IMR-90 (cell line): Measurements from ENCODE around the gene KIFBP. TPM values are rescaled to one million over a fixed set of nuclear protein-coding genes. Genes with fewer than 3 reads are reported as not detected.

Experiments used
- ATAC-seq: fragments of 200-7000 bp; cut with Tn5 transposase; 2 replicates; pipeline ENCODE4 v1.9.1; 2020; ENCODE audit warnings: low read depth, mild to moderate bottlenecking, moderate library complexity
- BruUV-seq: library from RNA; stranded (reverse); fragments of 400-500 nt; replicated peaks from 2 replicates; lab custom pipeline; 2021; lab: Mats Ljungman, UMichigan
- CTCF ChIA-PET: fragments of 300-600 bp; formaldehyde crosslinking; extraction: SDS; loops from one replicate; lab custom pipeline; 2021; ENCODE audit warnings: antibody characterized with exemption; lab: Yijun Ruan, JAX
- POLR2A ChIA-PET: fragments of 300-600 bp; sonication (Branson Sonifier 250); formaldehyde crosslinking; loops from one replicate; lab custom pipeline; 2022; ENCODE audit warnings: antibody characterized with exemption; ENCODE audit not compliant: unreplicated experiment; lab: Charles Lee
- DNase-seq: peaks from one replicate; pipeline ENCODE4 v3.0.0; 2013
- H2AFZ ChIP-seq: replicated peaks from 2 replicates; pipeline ENCODE3; 2013; ENCODE audit warnings: low read length, mild to moderate bottlenecking; ENCODE audit not compliant: poor library complexity
- H2AK5ac ChIP-seq: 2 replicates; pipeline ENCODE4 v1.6.1; 2013; ENCODE audit warnings: low read depth, low read length, inconsistent platforms
- H2AK9ac ChIP-seq: replicated peaks from 2 replicates; pipeline ENCODE3; 2013; ENCODE audit warnings: mild to moderate bottlenecking, low read depth, low read length, moderate library complexity; ENCODE audit not compliant: poor library complexity
- H2BK120ac ChIP-seq: 2 replicates; pipeline ENCODE4 v1.6.1; 2013; ENCODE audit warnings: low read depth, low read length, inconsistent platforms
- H2BK15ac ChIP-seq: 3 replicates; pipeline ENCODE4 v1.6.1; 2013; ENCODE audit warnings: low read depth, low read length, inconsistent platforms
- H2BK20ac ChIP-seq: 2 replicates; pipeline ENCODE4 v1.6.1; 2013; ENCODE audit warnings: low read depth, mild to moderate bottlenecking, inconsistent platforms, low read length, moderate library complexity
- H2BK5ac ChIP-seq: 2 replicates; pipeline ENCODE4 v1.6.1; 2013; ENCODE audit warnings: mild to moderate bottlenecking, low read depth, low read length, inconsistent platforms; ENCODE audit not compliant: poor library complexity, severe bottlenecking
- H3K14ac ChIP-seq: replicated peaks from 2 replicates; pipeline ENCODE4 v1.6.1; 2013; ENCODE audit warnings: low read depth, low read length, inconsistent platforms
- H3K18ac ChIP-seq: 2 replicates; pipeline ENCODE4 v1.6.1; 2013; ENCODE audit warnings: low read depth, low read length, control low read depth
- H3K23ac ChIP-seq: 2 replicates; pipeline ENCODE4 v1.6.1; 2013; ENCODE audit warnings: low read depth, low read length, inconsistent platforms
- H3K27ac ChIP-seq: 2 replicates; pipeline ENCODE4 v1.5.1; 2013; ENCODE audit warnings: mild to moderate bottlenecking, control low read depth, low read length; ENCODE audit not compliant: insufficient read depth
- H3K27me3 ChIP-seq: 2 replicates; pipeline ENCODE4 v1.6.1; 2013; ENCODE audit warnings: low read length; ENCODE audit not compliant: control insufficient read depth, insufficient read depth
- H3K36me3 ChIP-seq: 2 replicates; pipeline ENCODE4 v1.6.1; 2013; ENCODE audit warnings: low read length, mixed read lengths; ENCODE audit not compliant: control insufficient read depth, insufficient read depth
- H3K4ac ChIP-seq: 2 replicates; pipeline ENCODE4 v1.6.1; 2013; ENCODE audit warnings: low read depth, low read length, inconsistent platforms
- H3K4me1 ChIP-seq: 2 replicates; pipeline ENCODE4 v1.6.1; 2013; ENCODE audit warnings: low read length, mixed read lengths; ENCODE audit not compliant: control insufficient read depth, insufficient read depth
- H3K4me2 ChIP-seq: 2 replicates; pipeline ENCODE4 v1.6.1; 2013; ENCODE audit warnings: low read depth, mild to moderate bottlenecking, control low read depth, low read length, moderate library complexity
- H3K4me3 ChIP-seq: 2 replicates; pipeline ENCODE4 v1.5.1; 2013; ENCODE audit warnings: low read depth, mild to moderate bottlenecking, control low read depth, low read length, moderate library complexity; ENCODE audit not compliant: insufficient read depth
- H3K56ac ChIP-seq: 2 replicates; pipeline ENCODE4 v1.6.1; 2013; ENCODE audit warnings: low read length, inconsistent platforms; ENCODE audit not compliant: insufficient read depth; ENCODE audit errors: extremely low read depth
- H3K79me1 ChIP-seq, 2 experiments: 2 replicates each; pipeline ENCODE4 v1.6.1; 2013; ENCODE audit warnings: low read length in 2 of 2, inconsistent platforms in 1 of 2, low read depth in 1 of 2
- H3K9ac ChIP-seq: 2 replicates; pipeline ENCODE4 v1.6.1; 2013; ENCODE audit warnings: low read depth, low read length, control low read depth
- H3K9me1 ChIP-seq: 2 replicates; pipeline ENCODE4 v1.6.1; 2013; ENCODE audit warnings: low read length, inconsistent platforms; ENCODE audit not compliant: insufficient read depth
- H3K9me3 ChIP-seq: 2 replicates; pipeline ENCODE4 v1.6.1; 2013; ENCODE audit warnings: low read length; ENCODE audit not compliant: control insufficient read depth, insufficient read depth
- H4K20me1 ChIP-seq: 2 replicates; pipeline ENCODE4 v1.6.1; 2013; ENCODE audit warnings: low read length, inconsistent platforms; ENCODE audit not compliant: insufficient read depth
- H4K5ac ChIP-seq: 2 replicates; pipeline ENCODE4 v1.6.1; 2013; ENCODE audit warnings: mild to moderate bottlenecking, low read depth, low read length, control low read depth
- H4K8ac ChIP-seq, 2 experiments: 2 replicates each; pipeline ENCODE4 v1.6.1; 2013; ENCODE audit warnings: low read depth in 2 of 2, low read length in 2 of 2, control low read depth in 1 of 2, inconsistent platforms in 1 of 2
- H4K91ac ChIP-seq: 2 replicates; pipeline ENCODE4 v1.6.1; 2013; ENCODE audit warnings: low read depth, low read length, inconsistent platforms; ENCODE audit not compliant: insufficient read depth
- CEBPB ChIP-seq: IDR thresholded peaks from 2 replicates; pipeline ENCODE4 v1.6.1; 2012; ENCODE audit warnings: low read depth, low read length, improper control_type of control experiment
- CHD1 ChIP-seq: IDR thresholded peaks from 2 replicates; pipeline ENCODE4 v1.6.1; 2012; ENCODE audit warnings: low read depth, low read length, improper control_type of control experiment
- CTCF ChIP-seq: conservative IDR thresholded peaks from 2 replicates; pipeline ENCODE4 v1.5.1; 2012; ENCODE audit warnings: mild to moderate bottlenecking, low read depth, low read length, improper control_type of control experiment
- ELK1 ChIP-seq: fragments of 150-350 bp; IDR thresholded peaks from 2 replicates; pipeline ENCODE4 v1.6.1; 2016; ENCODE audit warnings: low read depth, mild to moderate bottlenecking, low read length, moderate library complexity, borderline replicate concordance
- MAFK ChIP-seq: IDR thresholded peaks from 2 replicates; pipeline ENCODE4 v1.6.1; 2012; ENCODE audit warnings: low read depth, low read length, improper control_type of control experiment
- MAZ ChIP-seq: IDR thresholded peaks from 2 replicates; pipeline ENCODE4 v1.6.1; 2012; ENCODE audit warnings: low read depth, mild to moderate bottlenecking, low read length, improper control_type of control experiment, moderate library complexity, borderline replicate concordance
- MXI1 ChIP-seq: IDR thresholded peaks from 2 replicates; pipeline ENCODE4 v1.6.1; 2012; ENCODE audit warnings: low read depth, mild to moderate bottlenecking, low read length, moderate library complexity, borderline replicate concordance
- NFE2L2 ChIP-seq: fragments of 150-350 bp; IDR thresholded peaks from 2 replicates; pipeline ENCODE4 v1.6.1; 2016; ENCODE audit warnings: low read depth, mild to moderate bottlenecking, low read length
- POLR2A ChIP-seq: IDR thresholded peaks from 2 replicates; pipeline ENCODE4 v1.6.1; 2012; ENCODE audit warnings: mild to moderate bottlenecking, low read depth, low read length
- RAD21 ChIP-seq: IDR thresholded peaks from 2 replicates; pipeline ENCODE4 v1.6.1; 2012; ENCODE audit warnings: low read length, improper control_type of control experiment
- RCOR1 ChIP-seq: IDR thresholded peaks from 2 replicates; pipeline ENCODE4 v1.6.1; 2012; ENCODE audit warnings: mild to moderate bottlenecking, low read length, improper control_type of control experiment; ENCODE audit not compliant: insufficient replicate concordance
- RFX5 ChIP-seq: IDR thresholded peaks from 2 replicates; pipeline ENCODE4 v1.8.0; 2012; ENCODE audit warnings: low read depth, mild to moderate bottlenecking, low read length, moderate library complexity
- SMC3 ChIP-seq: fragments of 150-350 bp; IDR thresholded peaks from 2 replicates; pipeline ENCODE4 v1.6.1; 2016; ENCODE audit warnings: low read depth, mild to moderate bottlenecking, antibody characterized with exemption, low read length, moderate library complexity
- USF2 ChIP-seq: fragments of 150-350 bp; IDR thresholded peaks from 2 replicates; pipeline ENCODE4 v1.6.1; 2017; ENCODE audit warnings: mild to moderate bottlenecking, antibody characterized with exemption, low read length, low read depth
- WGBS, 2 experiments: methylation state at CpG; one replicate each; pipeline versions ENCODE4 v1.1.5 to v1.1.7; 2013; ENCODE audit warnings: missing lambda C conversion rate in 2 of 2; ENCODE audit not compliant: insufficient read length in 1 of 2; ENCODE audit errors: extremely low coverage in 2 of 2; 5-methylcytosine and 5-hydroxymethylcytosine counted together
- dilution Hi-C: fragments of 300-500 bp; cut with HindIII; formaldehyde crosslinking; loops from one replicate; pipeline ENCODE4 v1.14.3; 2018; ENCODE audit warnings: low sequenced_read_pairs; ENCODE audit not compliant: unreplicated experiment
- in situ Hi-C: fragments of 300-500 bp; cut with MboI; formaldehyde crosslinking; loops from 3 replicates; pipeline ENCODE4 v1.14.3; 2019; ENCODE audit warnings: low sequenced_read_pairs, inconsistent platforms, mixed read lengths
- intact Hi-C: fragments of 100-400 bp; cut with micrococcal nuclease; formaldehyde crosslinking; loops from 2 replicates; pipeline ENCODE4 v1.10.0; 2022
- polyA plus RNA-seq, 3 experiments: library from polyadenylated mRNA; depleted of rRNA; stranded (reverse); fragments of >200 nt; gene quantifications; 2 replicates each; pipeline ENCODE4 v1.2.3, GENCODE V29; 2012; ENCODE audit warnings: low replicate concordance in 1 of 3
- total RNA-seq: library from RNA; depleted of rRNA; stranded (reverse); fragments of >200 nt; gene quantifications from 2 replicates; pipeline ENCODE4 v1.2.3, GENCODE V29; 2012

Gene KIFBP
- total and polyA plus RNA-seq, 2 of the 4 experiments (the other 2 are of a cell fraction), result 30.6 to 51.3 TPM

GRCh38 chr10:69051710-69052487 is 63.3 kb downstream of the KIFBP start:
- H3K23ac ChIP-seq, result no peak overlapping the region
- H4K8ac ChIP-seq, result peak overlapping the region in 1 of 2 experiments; percentile 51; a peak in 1 of 4 replicates
- no peak overlapping the region for H3K4me2 ChIP-seq
- no peak overlapping the region for H2BK5ac ChIP-seq
- intact Hi-C loops (no loop called here), in situ Hi-C loops (no loop called here), dilution Hi-C loops (no loop called here)
- peak overlapping the region; percentile 35; the same call in 1 of the 2 replicates for H3K18ac ChIP-seq
- no peak overlapping the region for H3K27ac ChIP-seq
- no peaks in the 10 kb centered on the region for H4K20me1 ChIP-seq
- H3K4ac ChIP-seq, result peak overlapping the region; percentile 30; the same call in 1 of the 2 replicates
- no peaks in the 10 kb centered on the region for H3K27me3 ChIP-seq
- no peak overlapping the region for H3K4me3 ChIP-seq
- H2AK5ac ChIP-seq, result peak overlapping the region; percentile 80; the same call in 1 of the 2 replicates
- no peak for ATAC-seq
- peaks cover 13% of the 10 kb centered on the region for H3K9me1 ChIP-seq
- H3K56ac ChIP-seq, result no peak overlapping the region
- no peak for DNase-seq
- 0 out of 2 replicates have a peak overlapping the region, but pooled peaks have one; percentile 31 for H2BK20ac ChIP-seq
- no TSS peak for BruUV-seq
- no peak overlapping the region for H2AK9ac ChIP-seq
- H2BK120ac ChIP-seq, result peak overlapping the region; percentile 41; the same call in 1 of the 2 replicates
- no peak overlapping the region for H3K9ac ChIP-seq
- POLR2A ChIA-PET, result no interaction called here
- H4K5ac ChIP-seq, result peak overlapping the region; percentile 20; the same call in 1 of the 2 replicates
- H3K9me3 ChIP-seq, result no peaks in the 10 kb centered on the region
- H4K91ac ChIP-seq, result no peak overlapping the region; the same call in 1 of the 2 replicates
- 90% methylated on average over 4 of the region's 10 CpGs; no CpG with 5 or more reads in 1 of the 2 experiments for WGBS, 2 experiments
- CTCF ChIA-PET, result no interaction called here
- no peak overlapping the region for H2AFZ ChIP-seq
- H3K36me3 ChIP-seq, result no peaks in the 10 kb centered on the region
- H3K79me1 ChIP-seq, result no peaks in the 10 kb centered on the region
- H2BK15ac ChIP-seq, result peak overlapping the region; percentile 31
- peaks cover 12% of the 10 kb centered on the region for H3K4me1 ChIP-seq
- peak overlapping the region; percentile 24 for H3K14ac ChIP-seq
- TF ChIP-seq CTCF (no peak), MAFK (no peak), ELK1 (no peak), RAD21 (no peak), CHD1 (no peak), POLR2A (no peak), MXI1 (no peak), RFX5 (no peak), MAZ (no peak), SMC3 (no peak), RCOR1 (no peak), NFE2L2 (no peak), USF2 (no peak), CEBPB (no peak)
